Peyer's patch (tissue), 4 donors: ENCODE results near the gene SNTG2. TPM values are rescaled to one million over a fixed set of nuclear protein-coding genes. Genes with fewer than 3 reads are reported as not detected.

Experiments used
- DNase-seq, 3 donors: peaks; one replicate each; pipeline ENCODE4 v3.0.0-alpha.2; 2017 to 2019
- H3K27ac ChIP-seq, 4 donors: fragments of 200-600 bp; sonication (generic); one replicate each; pipeline ENCODE4 v1.5.1; 2016 to 2019
- H3K27me3 ChIP-seq, 2 donors: fragments of 200-600 bp; sonication (generic); one replicate each; pipeline ENCODE4 v1.5.1; 2019
- H3K36me3 ChIP-seq, 3 donors: fragments of 200-600 bp; sonication (generic); one replicate each; pipeline ENCODE4 v1.5.1; 2016 to 2019
- H3K4me1 ChIP-seq, 4 donors: fragments of 200-600 bp; sonication (generic); one replicate each; pipeline ENCODE4 v1.5.1; 2016 to 2019
- H3K4me3 ChIP-seq, 4 donors: fragments of 200-600 bp; sonication (generic); 1 replicate in 3 of 4; 2 replicates in 1 of 4; pipeline ENCODE4 v1.5.1; 2016 to 2019; ENCODE audit warnings: mild to moderate bottlenecking in 1 of 4
- H3K9me3 ChIP-seq, 4 donors: fragments of 200-600 bp; sonication (generic); one replicate each; pipeline ENCODE4 v1.5.1; 2016 to 2019; ENCODE audit warnings: mild to moderate bottlenecking in 1 of 4
- CTCF ChIP-seq, 6 experiments: fragments of 450-650 bp in 4 of 6; fragments of 200-600 bp in 2 of 6; sonication (generic) in 1 of 6; IDR thresholded peaks; one replicate each; pipeline ENCODE4 v1.5.1; 2017 to 2019; ENCODE audit warnings: antibody characterized with exemption in 6 of 6, mild to moderate bottlenecking in 3 of 6, moderate library complexity in 1 of 6
- POLR2A ChIP-seq, 2 donors: fragments of 450-650 bp; IDR thresholded peaks; one replicate each; pipeline ENCODE4 v1.5.1; 2017; ENCODE audit warnings: antibody characterized with exemption in 2 of 2, mild to moderate bottlenecking in 2 of 2, moderate library complexity in 2 of 2
- total RNA-seq, 4 donors: library from RNA; depleted of rRNA; stranded (reverse); fragments of >200 nt; gene quantifications; one replicate each; pipeline ENCODE4 v1.1.0, GENCODE V29; 2016

The SNTG2 gene
- total RNA-seq, 4 donors from 2014 or later = 1.8 to 65.2 (median 3.9) TPM

DNA sequence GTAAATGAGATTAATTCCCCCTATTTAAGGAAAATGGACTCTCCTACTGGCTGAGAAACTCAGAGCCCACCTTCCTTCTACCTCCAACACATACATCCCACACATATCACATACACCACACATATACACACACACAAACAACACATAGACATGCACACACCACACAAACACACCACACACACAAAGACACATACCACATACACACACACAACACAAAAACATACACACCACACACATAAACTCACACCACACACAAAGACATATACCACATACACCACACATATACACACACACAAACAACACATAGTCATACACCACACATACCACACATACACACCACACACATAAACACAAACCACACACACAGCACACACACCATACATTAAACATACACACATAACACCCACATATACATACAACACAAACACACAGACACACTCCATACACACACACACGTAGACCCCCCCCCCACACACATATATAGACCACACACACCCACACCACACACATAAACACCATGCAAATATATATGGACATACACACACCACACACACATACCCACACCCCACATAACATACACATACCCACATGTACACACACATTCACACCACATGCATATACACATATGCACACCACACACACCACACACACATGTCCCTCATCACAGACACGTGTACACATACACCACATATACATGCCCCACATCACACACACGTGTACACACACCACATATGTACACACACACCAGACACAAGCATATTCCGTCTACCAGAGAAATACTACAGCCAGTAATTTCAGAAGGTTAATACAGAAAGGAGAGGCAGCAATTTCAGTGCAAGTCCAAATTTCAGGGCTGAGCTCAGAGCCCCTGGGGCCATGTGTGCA lies 204.3 kb downstream of the SNTG2 start:
- DNase-seq = no peak
- no peaks in the 10 kb centered on the region for H3K36me3 ChIP-seq

DNA sequence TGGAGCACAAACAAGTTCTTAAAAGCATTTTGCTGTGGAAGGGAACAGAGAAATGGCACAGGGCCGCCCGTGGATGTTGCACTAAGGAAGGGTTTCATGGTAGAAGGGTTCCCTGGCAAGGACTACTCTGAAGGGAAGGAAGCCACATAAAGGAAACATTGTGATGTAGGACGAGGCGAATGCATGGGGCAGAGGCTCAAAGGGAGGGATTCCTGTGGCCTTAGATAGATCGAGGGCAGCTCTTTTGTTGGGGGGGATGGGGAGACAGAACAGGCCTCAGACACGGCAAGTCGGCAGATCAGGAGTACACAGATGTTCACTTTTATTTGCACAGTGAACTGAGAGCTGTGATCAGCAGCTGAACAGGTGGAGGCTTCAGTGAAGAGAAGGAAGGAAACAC lies 205.4 kb downstream of the SNTG2 start:
- no peaks in the 10 kb centered on the region for H3K36me3 ChIP-seq
- peaks cover 0 to 3% (median 0%) of the 10 kb centered on the region in 4 donors for H3K9me3 ChIP-seq
- DNase-seq = no peak
- no peaks in the 10 kb centered on the region for H3K27me3 ChIP-seq
- H3K4me3 ChIP-seq = no peak overlapping the region
- no peak overlapping the region for H3K27ac ChIP-seq
- no peaks in the 10 kb centered on the region for H3K4me1 ChIP-seq
- TF ChIP-seq POLR2A (IDR thresholded peaks at IDR 0.05) (no peak), CTCF (IDR thresholded peaks at IDR 0.05) (no peak)

More for the DNA sequence above, 204.3 kb downstream of the SNTG2 start:
- H3K9me3 ChIP-seq = peaks cover 0 to 3% (median 0%) of the 10 kb centered on the region in 4 donors
- no peaks in the 10 kb centered on the region for H3K4me1 ChIP-seq
- H3K27ac ChIP-seq = no peak overlapping the region
- TF ChIP-seq CTCF (IDR thresholded peaks at IDR 0.05) = no peak
- no peaks in the 10 kb centered on the region for H3K27me3 ChIP-seq
- H3K4me3 ChIP-seq = no peak overlapping the region

GRCh38 chr2:1156531-1156930 lies 205.9 kb downstream of the SNTG2 start:
- H3K9me3 ChIP-seq = peaks cover 0 to 3% (median 0%) of the 10 kb centered on the region in 4 donors
- TF ChIP-seq CTCF (IDR thresholded peaks at IDR 0.05) = no peak
- no peak for TF ChIP-seq POLR2A (IDR thresholded peaks at IDR 0.05)
- no peak overlapping the region for H3K27ac ChIP-seq

DNA sequence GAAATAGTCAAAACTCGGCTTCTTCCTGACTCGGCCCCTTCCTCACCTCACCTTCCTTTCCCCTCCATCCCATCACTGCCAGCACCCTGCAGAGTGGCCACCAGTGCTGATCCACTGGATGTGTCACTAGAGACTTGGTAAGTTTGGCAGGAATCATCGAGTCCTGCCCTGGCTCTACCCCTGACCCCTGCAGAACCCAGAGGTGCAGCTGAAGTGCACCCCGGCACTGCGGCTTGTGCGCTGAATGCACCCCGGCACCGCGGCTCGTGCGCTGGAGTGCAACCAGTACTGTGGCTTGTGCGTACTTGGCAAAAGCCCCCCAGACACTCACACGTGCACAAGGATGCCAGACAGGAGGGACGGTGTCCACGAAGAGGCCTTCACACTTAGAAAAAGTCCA lies 206.5 kb downstream of the SNTG2 start:
- TF ChIP-seq CTCF (IDR thresholded peaks at IDR 0.05) (no peak), POLR2A (IDR thresholded peaks at IDR 0.05) (no peak)
- H3K36me3 ChIP-seq = no peaks in the 10 kb centered on the region
- DNase-seq = no peak

More at GRCh38 chr2:1156531-1156930, 205.9 kb downstream of the SNTG2 start:
- no peak for DNase-seq
- no peaks in the 10 kb centered on the region for H3K36me3 ChIP-seq
- no peaks in the 10 kb centered on the region for H3K4me1 ChIP-seq
- no peaks in the 10 kb centered on the region for H3K27me3 ChIP-seq
- H3K4me3 ChIP-seq = no peak overlapping the region

GRCh38 chr2:1159013-1159412 lies 208.4 kb downstream of the SNTG2 start:
- no peak overlapping the region for H3K27ac ChIP-seq
- H3K9me3 ChIP-seq = peaks cover 0 to 5% (median 2%) of the 10 kb centered on the region in 4 donors
- no peaks in the 10 kb centered on the region for H3K4me1 ChIP-seq
- no peak overlapping the region for H3K4me3 ChIP-seq
- no peaks in the 10 kb centered on the region for H3K36me3 ChIP-seq
- H3K27me3 ChIP-seq = no peaks in the 10 kb centered on the region
- no peak for DNase-seq
- no peak for TF ChIP-seq CTCF (IDR thresholded peaks at IDR 0.05)

More for the DNA sequence above, 206.5 kb downstream of the SNTG2 start:
- H3K27me3 ChIP-seq = no peaks in the 10 kb centered on the region
- H3K27ac ChIP-seq = no peak overlapping the region
- H3K4me3 ChIP-seq = no peak overlapping the region
- H3K9me3 ChIP-seq = peaks cover 0 to 3% (median 0%) of the 10 kb centered on the region in 4 donors
- no peaks in the 10 kb centered on the region for H3K4me1 ChIP-seq
